GM12878 (cell line): ENCODE results near the gene HIVEP3. TPM values are rescaled to one million over a fixed set of nuclear protein-coding genes. Genes with fewer than 3 reads are reported as not detected.

ENCODE experiments used
- ATAC-seq: fragments of 200-7000 bp; cut with Tn5 transposase; 3 replicates; pipeline ENCODE4 v1.9.1; 2020; ENCODE audit warnings: mild to moderate bottlenecking, moderate library complexity
- BruUV-seq: library from RNA; stranded (reverse); fragments of 400-500 nt; replicated peaks from 2 replicates; lab custom pipeline; 2021; lab: Mats Ljungman, UMichigan
- CTCF ChIA-PET: fragments of 300-600 bp; sonication (Branson Sonifier 250); formaldehyde crosslinking; extraction: SDS; loops from one replicate; lab custom pipeline; 2021; ENCODE audit warnings: inconsistent platforms; lab: Yijun Ruan, JAX
- POLR2A ChIA-PET: fragments of 350-600 bp; formaldehyde crosslinking; extraction: SDS; loops from one replicate; lab custom pipeline; 2021; ENCODE audit warnings: inconsistent platforms; lab: Charles Lee
- RAD21 ChIA-PET: fragments of 300-600 bp; sonication (Branson Sonifier 250); formaldehyde crosslinking; loops from one replicate; lab custom pipeline; 2023; ENCODE audit warnings: antibody characterized with exemption; ENCODE audit not compliant: unreplicated experiment; lab: Charles Lee
- SMC1A ChIA-PET: fragments of 300-600 bp; sonication (Branson Sonifier 250); formaldehyde crosslinking; loops from one replicate; lab custom pipeline; 2023; ENCODE audit not compliant: unreplicated experiment, uncharacterized antibody; lab: Charles Lee
- DNase-seq: peaks from one replicate; pipeline ENCODE4 v3.0.0-alpha.2; 2011; ENCODE audit warnings: low read depth, low spot score
- FAIRE-seq: peaks from 3 replicates; lab custom pipeline; 2011; peaks lifted over from hg19 to GRCh38; lab: Jason Lieb, UNC
- H2AFZ ChIP-seq: 2 replicates; pipeline ENCODE4 v1.6.0; 2011; ENCODE audit warnings: low read depth, low read length, control low read depth; ENCODE audit not compliant: control insufficient read depth
- H3K27ac ChIP-seq: 2 replicates; pipeline ENCODE4 v1.5.1; 2011; ENCODE audit warnings: control low read depth; ENCODE audit not compliant: control insufficient read depth, insufficient read depth
- H3K27me3 ChIP-seq, 2 experiments: replicated peaks in 1 of 2; 2 replicates each; pipeline versions ENCODE4 v1.6.0 to v1.6.1; 2011; ENCODE audit warnings: low read length in 1 of 2; ENCODE audit not compliant: control insufficient read depth in 2 of 2, insufficient read depth in 2 of 2
- H3K36me3 ChIP-seq, 2 experiments: 2 replicates each; pipeline ENCODE4 v1.5.1; 2011; ENCODE audit warnings: low read length in 1 of 2; ENCODE audit not compliant: control insufficient read depth in 2 of 2, insufficient read depth in 2 of 2
- H3K4me1 ChIP-seq: 2 replicates; pipeline ENCODE4 v1.6.1; 2011; ENCODE audit warnings: mild to moderate bottlenecking, low read length, moderate library complexity, mixed read lengths; ENCODE audit not compliant: control insufficient read depth, insufficient read depth
- H3K4me2 ChIP-seq: 2 replicates; pipeline ENCODE4 v1.6.0; 2011; ENCODE audit warnings: control low read depth; ENCODE audit not compliant: control insufficient read depth, insufficient read depth
- H3K4me3 ChIP-seq: fragments of 200-600 bp; sonication (generic); 2 replicates; pipeline ENCODE4 v1.5.1; 2016
- H3K79me2 ChIP-seq: 2 replicates; pipeline ENCODE4 v1.6.0; 2011; ENCODE audit warnings: low read length; ENCODE audit not compliant: control insufficient read depth, insufficient read depth
- H3K9ac ChIP-seq: 2 replicates; pipeline ENCODE4 v1.8.0; 2011; ENCODE audit warnings: low read length, control low read depth, mixed read lengths; ENCODE audit not compliant: control insufficient read depth, insufficient read depth
- H3K9me3 ChIP-seq: replicated peaks from 3 replicates; pipeline ENCODE4 v1.5.1; 2011; ENCODE audit warnings: mild to moderate bottlenecking, low read length; ENCODE audit not compliant: control insufficient read depth, insufficient read depth
- H4K20me1 ChIP-seq: 2 replicates; pipeline ENCODE4 v1.6.0; 2011; ENCODE audit not compliant: control insufficient read depth, insufficient read depth
- BCL11A ChIP-seq: IDR thresholded peaks from 2 replicates; pipeline ENCODE4 v1.6.1; 2011; ENCODE audit warnings: low read depth, low read length
- CHD2 ChIP-seq: IDR thresholded peaks from 2 replicates; pipeline ENCODE4 v1.6.1; 2011; ENCODE audit warnings: low read depth, low read length, improper control_type of control experiment, borderline replicate concordance
- CTCF ChIP-seq, 3 experiments: IDR thresholded peaks in 2 of 3; conservative IDR thresholded peaks in 1 of 3; 2 replicates each; pipeline ENCODE4 v1.5.1; 2011; ENCODE audit warnings: low read depth in 3 of 3, low read length in 3 of 3, mild to moderate bottlenecking in 3 of 3, control low read depth in 2 of 3, moderate library complexity in 2 of 3, inconsistent platforms in 1 of 3, mixed read lengths in 1 of 3; ENCODE audit not compliant: control insufficient read depth in 2 of 3, insufficient read depth in 1 of 3; ENCODE audit errors: extremely low read depth in 1 of 3
- EZH2 ChIP-seq: IDR thresholded peaks from 2 replicates; pipeline ENCODE4 v1.6.1; 2012; ENCODE audit warnings: low read depth, mild to moderate bottlenecking, control low read depth, inconsistent platforms, low read length, borderline replicate concordance; ENCODE audit not compliant: control insufficient read depth
- FOXK2 ChIP-seq: fragments of 450-650 bp; IDR thresholded peaks from 2 replicates; pipeline ENCODE4 v1.6.1; 2017; ENCODE audit warnings: mild to moderate bottlenecking, moderate library complexity
- KAT2A ChIP-seq: conservative IDR thresholded peaks from 2 replicates; pipeline ENCODE4 v1.6.1; 2011; ENCODE audit warnings: low read depth, low read length; ENCODE audit not compliant: control insufficient read depth
- KDM1A ChIP-seq: fragments of 200-600 bp; sonication (generic); IDR thresholded peaks from 2 replicates; pipeline ENCODE4 v1.6.1; 2016; ENCODE audit warnings: borderline replicate concordance
- NFYB ChIP-seq: IDR thresholded peaks from 2 replicates; pipeline ENCODE4 v1.6.1; 2011; ENCODE audit warnings: low read depth, mild to moderate bottlenecking, low read length, improper control_type of control experiment, moderate library complexity; ENCODE audit not compliant: insufficient read depth
- POLR2AphosphoS5 ChIP-seq: IDR thresholded peaks from 2 replicates; pipeline ENCODE4 v1.6.1; 2011; ENCODE audit warnings: mild to moderate bottlenecking, low read length, inconsistent platforms
- PRDM15 ChIP-seq: fragments of 450-650 bp; formaldehyde crosslinking; IDR thresholded peaks from 2 replicates; pipeline ENCODE4 v1.4.0; 2020; ENCODE audit warnings: mild to moderate bottlenecking, moderate library complexity
- RUNX3 ChIP-seq: IDR thresholded peaks from 2 replicates; pipeline ENCODE4 v1.6.1; 2012; ENCODE audit warnings: low read length, inconsistent platforms
- SKIL ChIP-seq: fragments of 450-650 bp; IDR thresholded peaks from 2 replicates; pipeline ENCODE4 v1.6.1; 2017; ENCODE audit warnings: mild to moderate bottlenecking, low read depth, inconsistent platforms; ENCODE audit not compliant: poor library complexity, severe bottlenecking
- SPI1 ChIP-seq: IDR thresholded peaks from 2 replicates; pipeline ENCODE4 v1.6.1; 2011; ENCODE audit warnings: low read depth, mild to moderate bottlenecking, low read length, moderate library complexity, borderline replicate concordance; ENCODE audit not compliant: insufficient read depth
- SREBF2 ChIP-seq: IDR thresholded peaks from 2 replicates; pipeline ENCODE4 v1.6.1; 2012; ENCODE audit warnings: mild to moderate bottlenecking, low read length
- ZNF207 ChIP-seq: fragments of 450-650 bp; IDR thresholded peaks from 2 replicates; pipeline ENCODE4 v1.6.1; 2014; ENCODE audit warnings: antibody characterized with exemption, mild to moderate bottlenecking, borderline replicate concordance
- ZNF274 ChIP-seq: IDR thresholded peaks from one replicate; pipeline ENCODE4 v1.8.0; 2011; ENCODE audit not compliant: insufficient read length, insufficient read depth
- WGBS: methylation state at CpG from one replicate; pipeline ENCODE4 v1.1.6; 2016; ENCODE audit warnings: low lambda C conversion rate; ENCODE audit not compliant: insufficient replicate concordance, insufficient coverage; ENCODE audit errors: missing lambda C conversion rate; 5-methylcytosine and 5-hydroxymethylcytosine counted together
- in situ Hi-C: fragments of 300-500 bp; cut with MboI; formaldehyde crosslinking; loops from 9 replicates; pipeline ENCODE4 v1.14.3; 2018; ENCODE audit warnings: mixed read lengths
- intact Hi-C: fragments of 100-400 bp; cut with micrococcal nuclease; formaldehyde crosslinking; loops from one replicate; pipeline ENCODE4 v1.14.2; 2022; ENCODE audit not compliant: unreplicated experiment
- polyA plus RNA-seq, 11 experiments: library from polyadenylated mRNA; depleted of rRNA in 4 of 11; unstranded in 6 of 11; stranded (reverse) in 5 of 11; fragments of >200 nt; fragmentation: Nextera tagmentation in 4 of 11; fragmentation: Illumina TruSeq in 1 of 11; extraction: Ambion mirVana in 4 of 11; extraction: Trizol in 1 of 11; gene quantifications; 1 replicate in 1 of 11; 2 replicates in 10 of 11; pipeline versions ENCODE4 v1.2.1 to v1.2.3, GENCODE V29; 2011 to 2016; ENCODE audit warnings: inconsistent platforms in 2 of 11, missing spikeins in 2 of 11, low read depth in 1 of 11
- total RNA-seq, 4 experiments: library from RNA; depleted of rRNA in 3 of 4; stranded (reverse); fragments of >200 nt in 3 of 4; fragmentation: Illumina TruSeq in 1 of 4; extraction: Trizol in 1 of 4; gene quantifications; 2 replicates each; pipeline versions ENCODE4 v1.2.1 to v1.2.3, GENCODE V29; 2013 to 2021

The HIVEP3 gene
- total and polyA plus RNA-seq, 10 of the 15 experiments (the other 5 are each of a cell fraction or from before 2014, with no cell fraction given) = 1.8 to 13.6 (median 3.8) TPM

GRCh38 chr1:41953291-41953690 lies 34.6 kb upstream of the HIVEP3 start:
- no peaks in the 10 kb centered on the region for H3K36me3 ChIP-seq
- H3K4me3 ChIP-seq = no peak overlapping the region
- no peak for TF ChIP-seq RUNX3
- TF ChIP-seq PRDM15 = no peak
- TF ChIP-seq KDM1A = no peak
- TF ChIP-seq POLR2AphosphoS5 = no peak
- TF ChIP-seq SKIL = no peak
- no peak for TF ChIP-seq ZNF274
- TF ChIP-seq KAT2A = no peak
- no peak for TF ChIP-seq SPI1
- TF ChIP-seq SREBF2 = no peak
- TF ChIP-seq BCL11A = no peak
- no peak for TF ChIP-seq FOXK2
- no peak for TF ChIP-seq CHD2
- no peak for TF ChIP-seq EZH2
- TF ChIP-seq NFYB = no peak
- TF ChIP-seq ZNF207 = no peak
- no peak for TF ChIP-seq CTCF (IDR thresholded peaks at IDR 0.05 in 2 of 3, conservative IDR thresholded peaks at IDR 0.05 in 1 of 3; ENCODE audit: control insufficient read depth in 2 of 3, extremely low read depth in 1 of 3, insufficient read depth in 1 of 3, low read depth in 3 of 3, low read length in 3 of 3)
- H3K9me3 ChIP-seq = peaks cover 19% of the 10 kb centered on the region
- ChIA-PET CTCF (interaction anchor here (1.4 kb wide), 1 partner anchor 61 kb away, joined by 3 read pairs; no protein-coding TSS in a partner anchor), SMC1A (interaction anchor here (0.6 to 2.1 kb wide), 4 partner anchors 77 to 97 kb away, joined by 3 to 9 read pairs (median 3); no protein-coding TSS in a partner anchor), RAD21 (interaction anchor here (1.2 to 2.1 kb wide), 2 partner anchors 33 to 142 kb away, joined by 3 to 6 read pairs; no protein-coding TSS in a partner anchor), POLR2A (interaction anchor here (0.5 kb wide), 1 partner anchor 68 kb away, joined by 3 read pairs; no protein-coding TSS in a partner anchor)
- intact Hi-C loops (loop anchor here (10.0 kb wide), 2 partner anchors 198 to 228 kb away; no protein-coding TSS in a partner anchor), in situ Hi-C loops (no loop called here)
- DNase-seq = no peak
- H2AFZ ChIP-seq = no peak overlapping the region
- no peak overlapping the region for H3K4me2 ChIP-seq
- BruUV-seq = no TSS peak
- H4K20me1 ChIP-seq = no peaks in the 10 kb centered on the region
- 27% methylated on average over 1 of the region's 1 CpG for WGBS
- H3K27me3 ChIP-seq = no peaks in the 10 kb centered on the region
- H3K9ac ChIP-seq = no peak overlapping the region
- ATAC-seq = no peak
- H3K79me2 ChIP-seq = peaks cover 6% of the 10 kb centered on the region
- FAIRE-seq = no peak
- no peak overlapping the region; the same call in 1 of the 2 replicates for H3K27ac ChIP-seq
- peaks cover 27% of the 10 kb centered on the region for H3K4me1 ChIP-seq
